DND-41 (cell line): ENCODE measurements around the gene KNDC1.

ENCODE experiments used
- ATAC-seq: fragments of 200-7000 bp; cut with Tn5 transposase; 3 replicates; pipeline ENCODE4 v1.9.1; 2021; ENCODE audit warnings: low read depth; ENCODE audit not compliant: insufficient read depth
- DNase-seq: peaks from one replicate; pipeline ENCODE4 v3.0.0-alpha.2; 2020
- H2AFZ ChIP-seq: 2 replicates; pipeline ENCODE4 v1.6.0; 2012; ENCODE audit warnings: low read depth, low read length
- H3K27ac ChIP-seq: 2 replicates; pipeline ENCODE4 v1.5.1; 2012; ENCODE audit warnings: low read length, inconsistent platforms
- H3K27me3 ChIP-seq: fragments of 200-600 bp; sonication (generic); 2 replicates; pipeline ENCODE4 v1.6.0; 2012; ENCODE audit warnings: low read length, mild to moderate bottlenecking, inconsistent platforms; ENCODE audit not compliant: insufficient read depth, poor library complexity
- H3K36me3 ChIP-seq: 2 replicates; pipeline ENCODE4 v1.5.1; 2012; ENCODE audit warnings: low read length, inconsistent platforms; ENCODE audit not compliant: insufficient read depth
- H3K4me1 ChIP-seq: 2 replicates; pipeline ENCODE4 v1.5.1; 2012; ENCODE audit warnings: mild to moderate bottlenecking, low read length; ENCODE audit not compliant: insufficient read depth
- H3K4me2 ChIP-seq: 2 replicates; pipeline ENCODE4 v1.6.0; 2012; ENCODE audit warnings: mild to moderate bottlenecking, moderate library complexity, low read length, inconsistent platforms; ENCODE audit not compliant: insufficient read depth
- H3K4me3 ChIP-seq, 2 experiments: fragments of 200-600 bp in 1 of 2; shearing (Covaris generic) in 1 of 2; 2 replicates each; pipeline ENCODE4 v1.5.1; 2012 to 2016; ENCODE audit warnings: inconsistent platforms in 2 of 2, low read length in 2 of 2, mild to moderate bottlenecking in 2 of 2, low read depth in 1 of 2, moderate library complexity in 1 of 2
- H3K79me2 ChIP-seq: 2 replicates; pipeline ENCODE4 v1.6.0; 2012; ENCODE audit warnings: low read length, inconsistent platforms; ENCODE audit not compliant: insufficient read depth
- H3K9ac ChIP-seq: 2 replicates; pipeline ENCODE4 v1.6.0; 2012; ENCODE audit warnings: low read depth, mild to moderate bottlenecking, inconsistent platforms, low read length, moderate library complexity
- H3K9me3 ChIP-seq: 2 replicates; pipeline ENCODE4 v1.5.1; 2012; ENCODE audit warnings: low read length, moderate library complexity, mild to moderate bottlenecking, inconsistent platforms; ENCODE audit not compliant: insufficient read depth, severe bottlenecking
- H4K20me1 ChIP-seq: 2 replicates; pipeline ENCODE4 v1.6.0; 2012; ENCODE audit warnings: low read length; ENCODE audit not compliant: insufficient read depth
- CTCF ChIP-seq: IDR thresholded peaks from 2 replicates; pipeline ENCODE4 v1.5.1; 2012; ENCODE audit warnings: borderline replicate concordance, low read length, moderate library complexity, mild to moderate bottlenecking; ENCODE audit not compliant: poor library complexity, severe bottlenecking; ENCODE audit errors: extremely low read depth
- EZH2 ChIP-seq: IDR thresholded peaks from 3 replicates; pipeline ENCODE4 v1.6.1; 2012; ENCODE audit warnings: borderline replicate concordance, low read depth, mild to moderate bottlenecking, moderate library complexity, low read length, inconsistent platforms; ENCODE audit not compliant: severe bottlenecking

The KNDC1 gene

GRCh38 chr10:133204226-133205015 is 44.4 kb downstream of the KNDC1 start:
- Histone ChIP-seq H3K27ac (no peak overlapping the region), H3K4me3 (no peak overlapping the region), H3K9me3 (no peaks in the 10 kb centered on the region), H3K36me3 (no peaks in the 10 kb centered on the region), H3K79me2 (no peaks in the 10 kb centered on the region), H2AFZ (no peak overlapping the region), H3K4me2 (no peak overlapping the region), H4K20me1 (peaks cover 6% of the 10 kb centered on the region; the same call in 1 of the 2 replicates), H3K27me3 (no peaks in the 10 kb centered on the region), H3K9ac (no peak overlapping the region), H3K4me1 (no peaks in the 10 kb centered on the region)
- TF ChIP-seq EZH2 (no peak), CTCF (no peak)
- ATAC-seq (no peak), DNase-seq (no peak)

- H4K20me1 ChIP-seq: peaks cover 7% of the 10 kb centered on the region; the same call in 1 of the 2 replicates
Observed at GRCh38 chr10:133205146-133205545, 45.1 kb downstream of the KNDC1 start.

GRCh38 chr10:133206356-133207040 is 46.5 kb downstream of the KNDC1 start:
- H3K4me1 ChIP-seq: no peaks in the 10 kb centered on the region

More at GRCh38 chr10:133205146-133205545, 45.1 kb downstream of the KNDC1 start:
- TF ChIP-seq CTCF: no peak
- Histone ChIP-seq H3K4me3 (no peak overlapping the region), H3K4me1 (no peaks in the 10 kb centered on the region), H3K9me3 (no peaks in the 10 kb centered on the region), H3K27me3 (no peaks in the 10 kb centered on the region), H3K79me2 (no peaks in the 10 kb centered on the region), H3K27ac (no peak overlapping the region), H3K36me3 (no peaks in the 10 kb centered on the region), H3K9ac (no peak overlapping the region), H2AFZ (no peak overlapping the region), H3K4me2 (no peak overlapping the region)
- DNase-seq (no peak), ATAC-seq (no peak)

More at GRCh38 chr10:133206356-133207040, 46.5 kb downstream of the KNDC1 start:
- Histone ChIP-seq H4K20me1 (peaks cover 7% of the 10 kb centered on the region; the same call in 1 of the 2 replicates), H2AFZ (no peak overlapping the region), H3K27me3 (no peaks in the 10 kb centered on the region), H3K9ac (no peak overlapping the region), H3K36me3 (no peaks in the 10 kb centered on the region), H3K79me2 (no peaks in the 10 kb centered on the region), H3K4me3 (no peak overlapping the region), H3K4me2 (no peak overlapping the region), H3K9me3 (no peaks in the 10 kb centered on the region), H3K27ac (no peak overlapping the region)
- ATAC-seq (no peak), DNase-seq (no peak)
- TF ChIP-seq EZH2 (no peak), CTCF (no peak)
